Measurements from ENCODE around the gene HEPN1.

GRCh38 chr11:124928942-124929665, 10.1 kb downstream of the HEPN1 start:
- TF ChIP-seq NFE2L2 (conservative IDR thresholded peaks at IDR 0.05; ENCODE audit: low read length) (no peak), ZC3H11A (IDR thresholded peaks at IDR 0.05) (no peak), SMC3 (IDR thresholded peaks at IDR 0.05) (no peak), MAFK (IDR thresholded peaks at IDR 0.05; ENCODE audit: partially characterized antibody) (no peak), EP300 (IDR thresholded peaks at IDR 0.05) (no peak), RAD21 (conservative IDR thresholded peaks at IDR 0.05 in 1 of 2, IDR thresholded peaks at IDR 0.05 in 1 of 2) (no peak), CTCF (IDR thresholded peaks at IDR 0.05) (no peak)
- TF ChIP-seq, protein P1, sequence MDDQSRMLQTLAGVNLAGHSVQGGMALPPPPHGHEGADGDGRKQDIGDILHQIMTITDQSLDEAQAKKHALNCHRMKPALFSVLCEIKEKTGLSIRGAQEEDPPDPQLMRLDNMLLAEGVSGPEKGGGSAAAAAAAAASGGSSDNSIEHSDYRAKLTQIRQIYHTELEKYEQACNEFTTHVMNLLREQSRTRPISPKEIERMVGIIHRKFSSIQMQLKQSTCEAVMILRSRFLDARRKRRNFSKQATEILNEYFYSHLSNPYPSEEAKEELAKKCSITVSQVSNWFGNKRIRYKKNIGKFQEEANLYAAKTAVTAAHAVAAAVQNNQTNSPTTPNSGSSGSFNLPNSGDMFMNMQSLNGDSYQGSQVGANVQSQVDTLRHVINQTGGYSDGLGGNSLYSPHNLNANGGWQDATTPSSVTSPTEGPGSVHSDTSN (IDR thresholded peaks at IDR 0.05) = no peak
